K562 (cell line): ENCODE measurements around the gene XKR7. TPM values are rescaled to one million over a fixed set of nuclear protein-coding genes. Genes with fewer than 3 reads are reported as not detected.

Experiments
- ATAC-seq: fragments of 200-7000 bp; cut with Tn5 transposase; 3 replicates; pipeline ENCODE4 v1.9.1; 2020; ENCODE audit warnings: moderate library complexity
- BruUV-seq: library from RNA; stranded (reverse); fragments of 400-500 nt; replicated peaks from 2 replicates; lab custom pipeline; 2021; lab: Mats Ljungman, UMichigan
- CTCF ChIA-PET: fragments of 300-600 bp; formaldehyde crosslinking; extraction: SDS; loops from one replicate; lab custom pipeline; 2021; ENCODE audit warnings: low intra/inter-chr PET ratio; lab: Yijun Ruan, JAX
- POLR2A ChIA-PET: fragments of 300-600, 350-650 bp; sonication (Branson Sonifier 250); formaldehyde crosslinking; extraction: SDS; loops from one replicate; lab custom pipeline; 2021; ENCODE audit warnings: antibody characterized with exemption, inconsistent platforms; lab: Yijun Ruan, JAX
- DNase-seq, 4 experiments: peaks; one replicate each; pipeline versions ENCODE4 v3.0.0 to v3.0.0-alpha.2; 2011 to 2018; ENCODE audit warnings: low spot score in 3 of 4, mixed read lengths in 3 of 4; ENCODE audit errors: extremely low read depth in 1 of 4
- FAIRE-seq: peaks from 2 replicates; lab custom pipeline; 2011; peaks lifted over from hg19 to GRCh38; lab: Jason Lieb, UNC
- H2AFZ ChIP-seq: 2 replicates; pipeline ENCODE4 v1.6.0; 2011; ENCODE audit warnings: low read depth, low read length, control low read depth, inconsistent platforms
- H3K27ac ChIP-seq: fragments of 200-600 bp; 3 replicates; pipeline ENCODE4 v1.8.0; 2011; ENCODE audit warnings: low read depth, mild to moderate bottlenecking, control low read depth, inconsistent platforms, low read length, moderate library complexity, mixed read lengths; ENCODE audit errors: extremely low read depth
- H3K27me3 ChIP-seq, 2 experiments: fragments of 300-600 bp in 1 of 2; 2 replicates in 1 of 2; 3 replicates in 1 of 2; pipeline versions ENCODE4 v1.6.0 to v1.8.0; 2011; ENCODE audit warnings: inconsistent platforms in 2 of 2, low read length in 2 of 2, mild to moderate bottlenecking in 1 of 2, mixed read lengths in 1 of 2, moderate library complexity in 1 of 2; ENCODE audit not compliant: control insufficient read depth in 2 of 2, insufficient read depth in 2 of 2
- H3K36me3 ChIP-seq: fragments of 300-600 bp; 3 replicates; pipeline ENCODE4 v1.8.0; 2011; ENCODE audit warnings: mild to moderate bottlenecking, low read length, inconsistent platforms; ENCODE audit not compliant: control insufficient read depth, insufficient read depth
- H3K4me1 ChIP-seq, 2 experiments: fragments of 200-600 bp in 1 of 2; replicated peaks in 1 of 2; 2 replicates in 1 of 2; 3 replicates in 1 of 2; pipeline versions ENCODE4 v1.5.1 to v1.8.0; 2011; ENCODE audit warnings: inconsistent platforms in 2 of 2, low read length in 2 of 2, mild to moderate bottlenecking in 1 of 2, mixed read lengths in 1 of 2, moderate library complexity in 1 of 2; ENCODE audit not compliant: control insufficient read depth in 2 of 2, insufficient read depth in 2 of 2
- H3K4me2 ChIP-seq: 2 replicates; pipeline ENCODE4 v1.6.1; 2011; ENCODE audit warnings: low read length, control low read depth, inconsistent platforms, mixed read lengths; ENCODE audit not compliant: insufficient read depth
- H3K4me3 ChIP-seq: fragments of 200-600 bp; sonication (generic), shearing (Covaris generic); 2 replicates; pipeline ENCODE4 v1.5.1; 2016; ENCODE audit warnings: control low read depth, inconsistent platforms
- H3K79me2 ChIP-seq: fragments of 200-600 bp; 3 replicates; pipeline ENCODE4 v1.8.0; 2011; ENCODE audit warnings: low read length, inconsistent platforms; ENCODE audit not compliant: control insufficient read depth, insufficient read depth
- H3K9ac ChIP-seq, 2 experiments: 2 replicates each; pipeline versions ENCODE4 v1.6.0 to v1.6.1; 2011; ENCODE audit warnings: low read depth in 2 of 2, low read length in 2 of 2, control low read depth in 1 of 2, inconsistent platforms in 1 of 2, mild to moderate bottlenecking in 1 of 2, mixed read lengths in 1 of 2; ENCODE audit not compliant: insufficient read depth in 1 of 2
- H3K9me1 ChIP-seq: one replicate; pipeline ENCODE4 v1.6.0; 2011; ENCODE audit warnings: inconsistent platforms, mild to moderate bottlenecking, low read length, moderate library complexity; ENCODE audit not compliant: control insufficient read depth, insufficient read depth
- H3K9me3 ChIP-seq: replicated peaks from 2 replicates; pipeline ENCODE4 v1.5.1; 2011; ENCODE audit warnings: low read depth, low read length, inconsistent platforms; ENCODE audit not compliant: control insufficient read depth, insufficient read depth
- H4K20me1 ChIP-seq: replicated peaks from 2 replicates; pipeline ENCODE4 v1.6.1; 2011; ENCODE audit warnings: low read length, inconsistent platforms, mixed read lengths; ENCODE audit not compliant: control insufficient read depth, insufficient read depth
- CREB5 ChIP-seq: fragments of 250-450 bp; sonication (Bioruptor Pico); IDR thresholded peaks from 2 replicates; pipeline ENCODE4 v1.5.0; 2020; ENCODE audit warnings: mild to moderate bottlenecking
- ESRRA ChIP-seq: fragments of 450-650 bp; IDR thresholded peaks from 2 replicates; pipeline ENCODE4 v1.6.1; 2014; ENCODE audit warnings: low read depth, mild to moderate bottlenecking, moderate library complexity, borderline replicate concordance
- NR4A1 ChIP-seq, 2 experiments: fragments of 250-450 bp in 1 of 2; fragments of 450-650 bp in 1 of 2; sonication (Bioruptor Pico) in 1 of 2; IDR thresholded peaks; 2 replicates each; pipeline versions ENCODE4 v1.4.0 to v1.6.1; 2016 to 2020; ENCODE audit warnings: mild to moderate bottlenecking in 2 of 2, missing compliant biosample characterization in 1 of 2, missing genetic modification characterization in 1 of 2, moderate library complexity in 1 of 2
- PYGO2 ChIP-seq: fragments of 450-650 bp; IDR thresholded peaks from 2 replicates; pipeline ENCODE4 v1.6.1; 2016; ENCODE audit warnings: mild to moderate bottlenecking, missing genetic modification characterization, moderate library complexity, missing compliant biosample characterization
- ZNF121 ChIP-seq: sonication (generic); formaldehyde crosslinking; conservative IDR thresholded peaks from 2 replicates; pipeline ENCODE4 v1.8.0; 2022; ENCODE audit warnings: missing genetic modification reagents
- ZNF146 ChIP-seq: IDR thresholded peaks from one replicate; pipeline ENCODE4 v1.6.1; 2018; ENCODE audit warnings: missing compliant biosample characterization; ENCODE audit not compliant: unreplicated experiment
- WGBS: fragments of 100-300 bp; shearing (Covaris generic); methylation state at CpG from one replicate; pipeline ENCODE4 v1.1.6; 2016; ENCODE audit warnings: low coverage, mixed read lengths; ENCODE audit not compliant: insufficient coverage; ENCODE audit errors: missing lambda C conversion rate; 5-methylcytosine and 5-hydroxymethylcytosine counted together
- in situ Hi-C: fragments of 300-500 bp; cut with MboI; formaldehyde crosslinking; loops from 4 replicates; pipeline ENCODE4 v1.15.0; 2018; ENCODE audit warnings: inconsistent platforms, mixed read lengths
- intact Hi-C: fragments of 100-400 bp; cut with micrococcal nuclease; formaldehyde crosslinking; loops from 2 replicates; pipeline ENCODE4 v1.14.2; 2022
- polyA plus RNA-seq, 8 experiments: library from polyadenylated mRNA; depleted of rRNA in 4 of 8; stranded (reverse) in 5 of 8; unstranded in 3 of 8; fragments of >200 nt; fragmentation: Nextera tagmentation in 2 of 8; fragmentation: Illumina TruSeq in 1 of 8; extraction: Ambion mirVana in 2 of 8; extraction: Trizol in 1 of 8; gene quantifications; 2 replicates each; pipeline versions ENCODE4 v1.2.1 to v1.2.3, GENCODE V29; 2011 to 2014; ENCODE audit warnings: inconsistent platforms in 1 of 8, missing spikeins in 1 of 8
- total RNA-seq, 7 experiments: library from RNA; depleted of rRNA in 6 of 7; stranded (reverse); fragments of >200 nt in 6 of 7; fragmentation: Illumina TruSeq in 2 of 7; extraction: Trizol in 2 of 7; gene quantifications; 2 replicates each; pipeline versions ENCODE4 v1.2.1 to v1.2.3, GENCODE V29; 2011 to 2021; ENCODE audit warnings: low replicate concordance in 1 of 7

Gene XKR7
- total and polyA plus RNA-seq, 9 of the 15 experiments (the other 6 are each of a cell fraction or from before 2014, with no cell fraction given): 0.02 TPM; not detected in 8

- intact Hi-C loops: no loop called here
- Histone ChIP-seq H3K79me2 (no peaks in the 10 kb centered on the region), H2AFZ (no peak overlapping the region), H3K27me3 (peaks cover 4 to 26% of the 10 kb centered on the region in 2 experiments; a peak in 3 of 5 replicates), H3K4me3 (no peak overlapping the region), H3K36me3 (no peaks in the 10 kb centered on the region), H3K9ac (no peak overlapping the region), H3K9me3 (no peaks in the 10 kb centered on the region), H4K20me1 (peaks cover 14% of the 10 kb centered on the region; the same call in 1 of the 2 replicates), H3K27ac (no peak overlapping the region), H3K9me1 (no peaks in the 10 kb centered on the region), H3K4me2 (no peak overlapping the region), H3K4me1 (0 out of 5 replicates have a peak, but pooled peaks cover 0 to 4% of the 10 kb centered on the region in 2 experiments)
- ChIA-PET CTCF (no interaction called here), POLR2A (interaction anchor here (0.5 to 0.6 kb wide), 2 partner anchors 9 to 260 kb away, joined by 3 to 4 read pairs; no protein-coding TSS in a partner anchor)
- ATAC-seq (no peak), DNase-seq (no peak), FAIRE-seq (no peak)
- in situ Hi-C loops: no loop called here
- TF ChIP-seq PYGO2 (no peak), ZNF121 (0 out of 2 replicates have a peak, but pooled peaks have one; percentile 23), ZNF146 (peak; percentile 73), ESRRA (peak; percentile 46; the same call in 1 of the 2 replicates), CREB5 (CRISPR knock-in tag) (no peak), NR4A1 (CRISPR knock-in tag; IDR thresholded peaks at IDR 0.05) (no peak), NR4A1 (tag; IDR thresholded peaks at IDR 0.05) (no peak)
- no TSS peak for BruUV-seq
- 3% methylated on average over 2 of the region's 2 CpGs for WGBS
Measured at GRCh38 chr20:31926493-31926892, 41.5 kb upstream of the XKR7 start.
